Dendritic cell treated with granulocyte-macrophage colony-stimulating factor and Interleukin-4, amounts not matched to agents 40 ng/mL and 50 ng/mL, for 4 days (primary cell): ENCODE data around the gene MC4R.
"Not testable (repeated sequence)": the region's sequence is repeated elsewhere in the genome, so short reads cannot be mapped to it uniquely, and the experiment has no call there.

Experiments used
- H3K27ac Mint-ChIP-seq: one replicate; pipeline ENCODE4 v1.8.0; 2022; ENCODE audit warnings: mild to moderate bottlenecking, mixed read lengths
- H3K27me3 Mint-ChIP-seq: one replicate; pipeline ENCODE4 v1.8.0; 2022; ENCODE audit warnings: mild to moderate bottlenecking, mixed read lengths
- H3K36me3 Mint-ChIP-seq: one replicate; pipeline ENCODE4 v1.8.0; 2022; ENCODE audit warnings: low read depth, mixed read lengths
- H3K4me1 Mint-ChIP-seq: one replicate; pipeline ENCODE4 v1.8.0; 2022; ENCODE audit warnings: low read depth, mixed read lengths
- H3K4me3 Mint-ChIP-seq: one replicate; pipeline ENCODE4 v1.8.0; 2022; ENCODE audit warnings: mild to moderate bottlenecking, moderate library complexity, mixed read lengths
- H3K9me3 Mint-ChIP-seq: one replicate; pipeline ENCODE4 v1.8.0; 2022; ENCODE audit warnings: mixed read lengths
- intact Hi-C: fragments of 100-400 bp; cut with micrococcal nuclease; formaldehyde crosslinking; loops from one replicate; pipeline ENCODE4 v1.15.0; 2022

MC4R gene

GRCh38 chr18:60372596-60372995, at the start of gene MC4R:
Gene MC4R (minus strand): TSS chr18:60372775. CDS start chr18:60372349, 426 bp downstream.
- no peaks in the 10 kb centered on the region for H3K27me3 Mint-ChIP-seq
- no peaks in the 10 kb centered on the region for H3K36me3 Mint-ChIP-seq
- intact Hi-C loops: no loop called here
- no peak within 1 kb of the TSS for H3K27ac Mint-ChIP-seq
- H3K4me1 Mint-ChIP-seq: no peaks in the 10 kb centered on the region
- H3K4me3 Mint-ChIP-seq: no peak within 1 kb of the TSS
- H3K9me3 Mint-ChIP-seq: no peaks in the 10 kb centered on the region

GRCh38 chr18:60422306-60422705, 49.7 kb upstream of the MC4R start:
- H3K4me3 Mint-ChIP-seq, H3K9me3 Mint-ChIP-seq, H3K4me1 Mint-ChIP-seq, H3K27ac Mint-ChIP-seq, intact Hi-C loops, H3K36me3 Mint-ChIP-seq, H3K27me3 Mint-ChIP-seq: not testable (repeated sequence)

- no peak overlapping the region for H3K4me3 Mint-ChIP-seq
- intact Hi-C loops: no loop called here
- H3K36me3 Mint-ChIP-seq: no peaks in the 10 kb centered on the region
- no peaks in the 10 kb centered on the region for H3K9me3 Mint-ChIP-seq
- no peak overlapping the region for H3K27ac Mint-ChIP-seq
- no peaks in the 10 kb centered on the region for H3K27me3 Mint-ChIP-seq
- H3K4me1 Mint-ChIP-seq: no peaks in the 10 kb centered on the region
Measured at GRCh38 chr18:60421356-60422118, 49.0 kb upstream of the MC4R start.

GRCh38 chr18:60417946-60418345, 45.4 kb upstream of the MC4R start:
- intact Hi-C loops: no loop called here
- no peaks in the 10 kb centered on the region for H3K27me3 Mint-ChIP-seq

GRCh38 chr18:60413944-60414547, 41.5 kb upstream of the MC4R start:
- no peaks in the 10 kb centered on the region for H3K27me3 Mint-ChIP-seq
- no peaks in the 10 kb centered on the region for H3K9me3 Mint-ChIP-seq
- no peaks in the 10 kb centered on the region for H3K36me3 Mint-ChIP-seq
- no peak overlapping the region for H3K4me3 Mint-ChIP-seq
- no peak overlapping the region for H3K27ac Mint-ChIP-seq
- no peaks in the 10 kb centered on the region for H3K4me1 Mint-ChIP-seq
- intact Hi-C loops: no loop called here

More at GRCh38 chr18:60417946-60418345, 45.4 kb upstream of the MC4R start:
- no peaks in the 10 kb centered on the region for H3K36me3 Mint-ChIP-seq
- no peak overlapping the region for H3K27ac Mint-ChIP-seq
- no peaks in the 10 kb centered on the region for H3K9me3 Mint-ChIP-seq
- H3K4me3 Mint-ChIP-seq: no peak overlapping the region
- no peaks in the 10 kb centered on the region for H3K4me1 Mint-ChIP-seq

GRCh38 chr18:60411715-60412114, 39.1 kb upstream of the MC4R start:
- Mint-ChIP-seq H3K27ac (no peak overlapping the region), H3K9me3 (no peaks in the 10 kb centered on the region), H3K36me3 (no peaks in the 10 kb centered on the region), H3K4me3 (no peak overlapping the region), H3K4me1 (no peaks in the 10 kb centered on the region), H3K27me3 (no peaks in the 10 kb centered on the region)
- intact Hi-C loops: no loop called here

- Mint-ChIP-seq H3K27me3 (no peaks in the 10 kb centered on the region), H3K9me3 (no peaks in the 10 kb centered on the region), H3K4me1 (no peaks in the 10 kb centered on the region), H3K36me3 (no peaks in the 10 kb centered on the region), H3K4me3 (no peak overlapping the region), H3K27ac (no peak overlapping the region)
- intact Hi-C loops: no loop called here
Measured at GRCh38 chr18:60406721-60407120, 34.1 kb upstream of the MC4R start.

- Mint-ChIP-seq H3K36me3 (no peaks in the 10 kb centered on the region), H3K9me3 (no peaks in the 10 kb centered on the region), H3K4me3 (no peak overlapping the region), H3K4me1 (no peaks in the 10 kb centered on the region), H3K27me3 (no peaks in the 10 kb centered on the region), H3K27ac (no peak overlapping the region)
- intact Hi-C loops: no loop called here
Measured at GRCh38 chr18:60404486-60405085, 32.0 kb upstream of the MC4R start.

GRCh38 chr18:60401346-60401745, 28.8 kb upstream of the MC4R start:
- H3K36me3 Mint-ChIP-seq: no peaks in the 10 kb centered on the region
- no peaks in the 10 kb centered on the region for H3K27me3 Mint-ChIP-seq
- intact Hi-C loops: no loop called here
- no peaks in the 10 kb centered on the region for H3K4me1 Mint-ChIP-seq
- no peaks in the 10 kb centered on the region for H3K9me3 Mint-ChIP-seq
- H3K4me3 Mint-ChIP-seq: no peak overlapping the region
- H3K27ac Mint-ChIP-seq: no peak overlapping the region

GRCh38 chr18:60391571-60392226, 19.1 kb upstream of the MC4R start:
- intact Hi-C loops: no loop called here
- no peaks in the 10 kb centered on the region for H3K36me3 Mint-ChIP-seq
- H3K4me3 Mint-ChIP-seq: no peak overlapping the region
- no peak overlapping the region for H3K27ac Mint-ChIP-seq
- H3K4me1 Mint-ChIP-seq: no peaks in the 10 kb centered on the region
- no peaks in the 10 kb centered on the region for H3K9me3 Mint-ChIP-seq
- no peaks in the 10 kb centered on the region for H3K27me3 Mint-ChIP-seq

GRCh38 chr18:60389314-60389713, 16.7 kb upstream of the MC4R start:
- intact Hi-C loops: no loop called here
- H3K4me3 Mint-ChIP-seq: no peak overlapping the region
- H3K27me3 Mint-ChIP-seq: no peaks in the 10 kb centered on the region
- no peaks in the 10 kb centered on the region for H3K9me3 Mint-ChIP-seq
- no peaks in the 10 kb centered on the region for H3K4me1 Mint-ChIP-seq
- H3K36me3 Mint-ChIP-seq: no peaks in the 10 kb centered on the region
- no peak overlapping the region for H3K27ac Mint-ChIP-seq

- Mint-ChIP-seq H3K36me3 (no peaks in the 10 kb centered on the region), H3K27ac (no peak overlapping the region), H3K9me3 (no peaks in the 10 kb centered on the region), H3K27me3 (no peaks in the 10 kb centered on the region), H3K4me3 (no peak overlapping the region), H3K4me1 (no peaks in the 10 kb centered on the region)
- intact Hi-C loops: no loop called here
Measured at GRCh38 chr18:60385693-60386092, 13.1 kb upstream of the MC4R start.

GRCh38 chr18:60383893-60384292, 11.3 kb upstream of the MC4R start:
- Mint-ChIP-seq H3K9me3 (no peaks in the 10 kb centered on the region), H3K4me1 (no peaks in the 10 kb centered on the region), H3K36me3 (no peaks in the 10 kb centered on the region), H3K27me3 (no peaks in the 10 kb centered on the region), H3K27ac (no peak overlapping the region), H3K4me3 (no peak overlapping the region)
- intact Hi-C loops: no loop called here

- H3K4me3 Mint-ChIP-seq: no peak overlapping the region
- H3K36me3 Mint-ChIP-seq: no peaks in the 10 kb centered on the region
- intact Hi-C loops: no loop called here
- H3K9me3 Mint-ChIP-seq: no peaks in the 10 kb centered on the region
- H3K4me1 Mint-ChIP-seq: no peaks in the 10 kb centered on the region
- no peak overlapping the region for H3K27ac Mint-ChIP-seq
- H3K27me3 Mint-ChIP-seq: no peaks in the 10 kb centered on the region
Measured at GRCh38 chr18:60377778-60378469, 5.3 kb upstream of the MC4R start.
